ENCODE data around the gene WNT2B.

DNA sequence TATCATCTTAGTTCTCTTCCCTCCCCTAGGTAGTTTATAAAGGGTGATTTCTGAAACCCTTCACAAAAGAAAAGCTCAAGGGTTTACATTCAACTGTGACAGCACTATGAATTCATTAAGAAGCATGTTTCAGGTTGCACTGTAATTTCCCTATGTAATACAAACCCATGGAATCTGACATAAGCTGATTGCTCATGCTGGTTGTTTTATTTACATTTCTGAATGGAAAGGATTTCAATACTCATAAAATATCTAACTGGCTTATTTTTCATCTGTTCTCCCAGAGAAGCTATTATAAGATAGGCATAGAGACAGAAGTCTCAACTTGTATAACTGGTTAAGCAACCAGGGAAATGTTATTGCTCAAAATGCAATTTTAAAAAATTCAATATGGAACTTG, 20.5 kb downstream of the WNT2B start:
- no peak for TF ChIP-seq POLR2A (IDR thresholded peaks at IDR 0.05; ENCODE audit: low read depth, low read length)
- TF ChIP-seq POLR2AphosphoS5 (IDR thresholded peaks at IDR 0.05; ENCODE audit: low read depth, low read length) = no peak

Data from GM12892 (cell line).